ENCODE results near the gene LEPR.

The LEPR gene

DNA sequence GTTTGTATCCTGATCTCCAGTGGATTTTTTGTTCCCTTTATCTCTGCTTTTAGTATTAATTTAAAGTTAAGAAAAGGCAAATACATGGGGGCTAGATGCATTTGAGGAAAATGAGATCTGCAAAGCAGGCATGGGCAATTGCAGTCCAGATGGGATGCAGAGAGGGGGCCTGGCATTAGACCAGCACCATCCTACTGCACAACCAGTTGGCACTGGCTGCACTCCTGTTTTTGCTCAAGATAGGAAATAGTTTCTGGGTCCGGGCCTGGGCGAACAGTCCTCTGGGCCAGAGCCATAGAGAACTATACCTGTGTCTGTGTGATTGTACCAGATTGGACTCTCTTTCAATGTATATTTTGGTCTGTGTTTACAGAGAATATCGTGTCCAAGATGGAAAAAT, 34.0 kb upstream of the LEPR start:
- TF ChIP-seq, protein P1, sequence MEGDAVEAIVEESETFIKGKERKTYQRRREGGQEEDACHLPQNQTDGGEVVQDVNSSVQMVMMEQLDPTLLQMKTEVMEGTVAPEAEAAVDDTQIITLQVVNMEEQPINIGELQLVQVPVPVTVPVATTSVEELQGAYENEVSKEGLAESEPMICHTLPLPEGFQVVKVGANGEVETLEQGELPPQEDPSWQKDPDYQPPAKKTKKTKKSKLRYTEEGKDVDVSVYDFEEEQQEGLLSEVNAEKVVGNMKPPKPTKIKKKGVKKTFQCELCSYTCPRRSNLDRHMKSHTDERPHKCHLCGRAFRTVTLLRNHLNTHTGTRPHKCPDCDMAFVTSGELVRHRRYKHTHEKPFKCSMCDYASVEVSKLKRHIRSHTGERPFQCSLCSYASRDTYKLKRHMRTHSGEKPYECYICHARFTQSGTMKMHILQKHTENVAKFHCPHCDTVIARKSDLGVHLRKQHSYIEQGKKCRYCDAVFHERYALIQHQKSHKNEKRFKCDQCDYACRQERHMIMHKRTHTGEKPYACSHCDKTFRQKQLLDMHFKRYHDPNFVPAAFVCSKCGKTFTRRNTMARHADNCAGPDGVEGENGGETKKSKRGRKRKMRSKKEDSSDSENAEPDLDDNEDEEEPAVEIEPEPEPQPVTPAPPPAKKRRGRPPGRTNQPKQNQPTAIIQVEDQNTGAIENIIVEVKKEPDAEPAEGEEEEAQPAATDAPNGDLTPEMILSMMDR (IDR thresholded peaks at IDR 0.05; ENCODE audit: borderline replicate concordance, control extremely low read depth, extremely low read depth, insufficient read depth, missing control alignments) = no peak
- in situ Hi-C loops (cut with MboI; ENCODE audit: low sequenced_read_pairs, unreplicated experiment) = no loop called here
- DNase-seq (ENCODE audit: low spot score) = no peak

DNA sequence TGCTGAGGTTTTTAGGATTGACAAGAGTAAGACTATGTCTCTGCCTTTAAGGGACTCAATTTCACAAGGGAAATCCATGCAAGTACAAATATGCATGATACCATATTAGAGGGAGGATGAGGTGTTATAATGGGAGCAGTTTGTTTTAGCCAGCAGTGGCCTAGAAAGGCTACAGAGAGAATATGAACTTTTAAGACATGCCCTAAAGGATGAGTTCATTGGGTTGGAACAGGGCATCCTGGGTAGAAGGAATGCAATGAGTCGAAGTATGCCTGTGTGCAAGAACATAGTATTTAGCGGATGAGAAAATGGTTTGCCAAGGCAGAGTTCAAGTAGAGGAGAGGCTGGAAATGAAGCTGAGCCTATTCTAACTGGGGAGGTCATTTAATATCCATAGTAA, 32.6 kb upstream of the LEPR start:
- TF ChIP-seq, protein P1 (IDR thresholded peaks at IDR 0.05; ENCODE audit: borderline replicate concordance, control extremely low read depth, extremely low read depth, insufficient read depth, missing control alignments) = no peak
- no peak for DNase-seq (ENCODE audit: low spot score)
- in situ Hi-C loops (cut with MboI; ENCODE audit: low sequenced_read_pairs, unreplicated experiment) = no loop called here

DNA sequence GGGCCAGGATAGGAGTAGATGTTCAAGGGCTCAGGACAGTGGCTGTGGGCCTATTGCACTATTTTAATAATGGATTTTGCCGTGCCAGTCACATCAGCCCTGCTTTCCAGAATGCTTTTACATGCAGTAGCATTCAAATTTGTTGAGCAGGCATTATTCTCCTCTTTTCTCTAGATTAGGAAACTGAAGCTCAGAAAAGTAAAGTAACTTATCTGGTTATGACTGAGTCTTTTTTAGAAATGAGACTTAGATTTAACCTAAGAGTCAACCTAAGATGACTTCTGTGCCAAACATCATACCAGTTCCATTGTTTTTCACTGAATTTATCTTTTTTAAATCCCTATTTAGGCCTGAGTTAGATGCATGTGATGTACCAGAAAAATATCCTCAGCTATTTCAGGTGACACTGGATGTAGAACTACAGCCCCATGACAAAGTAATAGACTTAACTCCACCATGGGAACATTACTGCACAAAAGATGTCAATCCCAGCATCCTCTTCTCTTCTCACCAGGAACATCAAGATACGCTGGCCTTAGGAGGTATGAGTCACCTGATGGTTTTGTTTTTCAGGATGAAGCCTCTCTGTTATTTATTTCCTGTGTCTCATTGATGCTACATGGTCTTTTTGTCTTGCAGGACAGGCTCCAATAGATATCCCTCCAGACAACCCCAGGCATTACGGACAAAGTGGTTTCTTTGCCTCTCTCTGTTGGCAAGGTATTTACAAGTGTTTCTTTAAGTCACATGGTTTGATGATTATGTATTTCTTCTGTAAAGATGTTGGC, 31.4 kb upstream of the LEPR start:
- TF ChIP-seq, protein P1 (IDR thresholded peaks at IDR 0.05; ENCODE audit: borderline replicate concordance, control extremely low read depth, extremely low read depth, insufficient read depth, missing control alignments) = no peak
- no peak for DNase-seq (ENCODE audit: low spot score)
- in situ Hi-C loops (cut with MboI; ENCODE audit: low sequenced_read_pairs, unreplicated experiment) = no loop called here

DNA sequence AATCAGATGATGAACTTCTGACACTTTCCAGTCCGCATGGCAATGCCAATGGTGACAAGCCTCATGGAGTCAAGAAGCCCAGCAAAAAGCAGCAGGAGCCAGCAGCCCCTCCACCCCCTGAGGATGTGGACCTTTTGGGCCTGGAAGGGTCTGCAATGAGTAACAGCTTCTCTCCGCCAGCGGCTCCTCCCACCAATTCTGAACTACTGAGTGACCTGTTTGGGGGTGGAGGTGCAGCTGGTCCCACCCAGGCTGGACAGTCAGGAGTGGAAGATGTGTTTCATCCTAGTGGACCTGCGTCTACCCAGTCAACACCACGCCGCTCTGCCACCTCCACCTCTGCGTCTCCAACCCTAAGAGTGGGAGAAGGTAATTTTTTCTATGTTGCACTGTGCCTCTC, 28.0 kb upstream of the LEPR start:
- TF ChIP-seq, protein P1 (IDR thresholded peaks at IDR 0.05; ENCODE audit: borderline replicate concordance, control extremely low read depth, extremely low read depth, insufficient read depth, missing control alignments) = no peak
- in situ Hi-C loops (cut with MboI; ENCODE audit: low sequenced_read_pairs, unreplicated experiment) = no loop called here
- DNase-seq (ENCODE audit: low spot score) = no peak

DNA sequence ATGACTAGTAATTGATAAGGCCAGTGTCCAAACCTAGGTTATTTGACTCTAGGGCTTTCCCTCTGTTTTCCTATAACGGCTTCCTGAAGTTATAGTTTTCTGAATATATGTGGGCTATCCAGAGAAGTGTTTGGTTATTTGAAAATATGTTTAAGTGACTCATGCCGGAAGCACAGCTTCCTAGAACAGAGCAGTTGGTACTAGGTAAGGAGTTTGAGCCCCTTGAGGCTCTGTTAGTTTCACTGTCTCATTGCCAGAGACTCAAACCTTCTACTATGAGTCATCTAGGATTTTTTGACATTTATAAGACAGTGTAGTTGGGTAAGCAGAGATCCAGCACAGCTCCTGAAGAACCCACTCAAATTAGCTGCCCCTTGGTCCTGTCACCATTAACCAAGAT, 27.1 kb upstream of the LEPR start:
- in situ Hi-C loops (cut with MboI; ENCODE audit: low sequenced_read_pairs, unreplicated experiment) = no loop called here
- TF ChIP-seq, protein P1 (IDR thresholded peaks at IDR 0.05; ENCODE audit: borderline replicate concordance, control extremely low read depth, extremely low read depth, insufficient read depth, missing control alignments) = no peak
- peak; percentile 9 for DNase-seq (ENCODE audit: low spot score)

DNA sequence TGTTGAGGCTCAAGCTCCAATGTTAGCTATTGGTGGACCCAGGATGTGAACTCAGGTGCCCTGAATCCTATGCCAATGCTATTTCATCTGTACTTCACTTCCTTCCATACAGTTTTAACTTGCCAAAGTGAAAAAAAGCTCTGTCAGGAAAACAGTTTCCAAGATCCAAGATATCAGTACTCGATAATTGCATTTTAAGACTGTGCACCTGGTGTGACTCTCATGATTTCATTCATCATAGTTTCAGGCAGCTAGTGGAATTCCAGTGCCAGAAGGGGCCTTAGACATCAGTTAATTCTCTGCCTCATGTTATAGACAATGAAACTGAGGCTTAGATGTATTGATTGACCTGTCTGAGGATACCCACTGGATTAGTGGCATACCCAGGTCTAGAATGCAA, 26.5 kb upstream of the LEPR start:
- in situ Hi-C loops (cut with MboI; ENCODE audit: low sequenced_read_pairs, unreplicated experiment) = no loop called here
- TF ChIP-seq, protein P1 (IDR thresholded peaks at IDR 0.05; ENCODE audit: borderline replicate concordance, control extremely low read depth, extremely low read depth, insufficient read depth, missing control alignments) = no peak
- DNase-seq (ENCODE audit: low spot score) = no peak

All from GM13976 (cell line).